DOHH2 (cell line): ENCODE results near the gene ACER3.

ENCODE experiments used
- H3F3A ChIP-seq: fragments of 200-600 bp; sonication (generic), shearing (Covaris generic); 2 replicates; pipeline ENCODE4 v1.6.0; 2016; ENCODE audit warnings: antibody characterized with exemption, mild to moderate bottlenecking; ENCODE audit not compliant: control insufficient read depth, insufficient read depth
- H3K27ac ChIP-seq: fragments of 200-600 bp; sonication (generic); 2 replicates; pipeline ENCODE4 v1.5.1; 2014; ENCODE audit warnings: low read depth, mild to moderate bottlenecking, low read length, moderate library complexity
- H3K27me3 ChIP-seq: fragments of 200-600 bp; sonication (generic); 2 replicates; pipeline ENCODE4 v1.6.1; 2014; ENCODE audit warnings: mild to moderate bottlenecking, low read length, mixed read lengths; ENCODE audit not compliant: control insufficient read depth
- H3K36me3 ChIP-seq: fragments of 200-600 bp; sonication (generic); 2 replicates; pipeline ENCODE4 v1.6.1; 2014; ENCODE audit warnings: mild to moderate bottlenecking, low read length, moderate library complexity, mixed read lengths; ENCODE audit not compliant: control insufficient read depth
- H3K4me1 ChIP-seq: fragments of 200-600 bp; sonication (generic); 2 replicates; pipeline ENCODE4 v1.6.1; 2014; ENCODE audit warnings: mild to moderate bottlenecking, low read length, mixed read lengths; ENCODE audit not compliant: control insufficient read depth
- H3K4me2 ChIP-seq: fragments of 200-600 bp; sonication (generic); 2 replicates; pipeline ENCODE4 v1.6.0; 2014; ENCODE audit warnings: mild to moderate bottlenecking, low read length, moderate library complexity
- H3K4me3 ChIP-seq: fragments of 200-600 bp; sonication (generic); 2 replicates; pipeline ENCODE4 v1.5.1; 2014; ENCODE audit warnings: mild to moderate bottlenecking, low read length, mixed read lengths
- H3K79me2 ChIP-seq: fragments of 200-600 bp; sonication (generic); 2 replicates; pipeline ENCODE4 v1.6.1; 2014; ENCODE audit warnings: mild to moderate bottlenecking, low read length, mixed read lengths; ENCODE audit not compliant: control insufficient read depth
- H3K9me2 ChIP-seq: fragments of 200-600 bp; sonication (generic); replicated peaks from 2 replicates; pipeline ENCODE4 v1.6.1; 2014; ENCODE audit warnings: mild to moderate bottlenecking, low read length, mixed read lengths; ENCODE audit not compliant: control insufficient read depth
- H3K9me3 ChIP-seq: fragments of 200-600 bp; sonication (generic); 2 replicates; pipeline ENCODE4 v1.6.1; 2014; ENCODE audit warnings: antibody characterized with exemption, low read length, mixed read lengths; ENCODE audit not compliant: control insufficient read depth, insufficient read depth
- H4K20me1 ChIP-seq: fragments of 200-600 bp; sonication (generic); 2 replicates; pipeline ENCODE4 v1.6.0; 2014; ENCODE audit warnings: low read depth, mild to moderate bottlenecking, antibody characterized with exemption, low read length, moderate library complexity; ENCODE audit not compliant: control insufficient read depth, insufficient read depth
- CTCF ChIP-seq: fragments of 200-600 bp; sonication (generic); IDR thresholded peaks from one replicate; pipeline ENCODE4 v1.5.1; 2014; ENCODE audit warnings: antibody characterized with exemption, mild to moderate bottlenecking, low read depth, low read length; ENCODE audit not compliant: poor library complexity, severe bottlenecking
- EZH2phosphoT487 ChIP-seq: fragments of 200-600 bp; sonication (generic); IDR thresholded peaks from 2 replicates; pipeline ENCODE4 v1.6.1; 2017; ENCODE audit warnings: borderline replicate concordance, mild to moderate bottlenecking, antibody characterized with exemption, low read length, moderate library complexity, mixed read lengths

ACER3 gene

GRCh38 chr11:77062924-77063323 is 202.2 kb downstream of the ACER3 start:
- Histone ChIP-seq H4K20me1 (no peaks in the 10 kb centered on the region), H3K4me1 (peaks cover 10% of the 10 kb centered on the region), H3K36me3 (no peaks in the 10 kb centered on the region), H3F3A (no peaks in the 10 kb centered on the region), H3K9me2 (no peaks in the 10 kb centered on the region), H3K4me3 (no peak overlapping the region), H3K27ac (no peak overlapping the region), H3K9me3 (no peaks in the 10 kb centered on the region; the same call in 1 of the 2 replicates), H3K79me2 (no peaks in the 10 kb centered on the region), H3K27me3 (peaks cover 24% of the 10 kb centered on the region), H3K4me2 (no peak overlapping the region)
- TF ChIP-seq EZH2phosphoT487: no peak
- TF ChIP-seq CTCF: no peak

GRCh38 chr11:77063407-77063806 is 202.7 kb downstream of the ACER3 start:
- no peaks in the 10 kb centered on the region for H3F3A ChIP-seq
- H3K79me2 ChIP-seq: no peaks in the 10 kb centered on the region
- no peak overlapping the region for H3K4me3 ChIP-seq
- H3K9me3 ChIP-seq: no peaks in the 10 kb centered on the region; the same call in 1 of the 2 replicates
- no peak overlapping the region for H3K4me2 ChIP-seq
- H3K4me1 ChIP-seq: peaks cover 10% of the 10 kb centered on the region
- H3K27me3 ChIP-seq: peaks cover 24% of the 10 kb centered on the region
- H3K27ac ChIP-seq: no peak overlapping the region
- no peaks in the 10 kb centered on the region for H3K36me3 ChIP-seq
- H4K20me1 ChIP-seq: no peaks in the 10 kb centered on the region
- TF ChIP-seq EZH2phosphoT487: no peak
- no peak for TF ChIP-seq CTCF
- no peaks in the 10 kb centered on the region for H3K9me2 ChIP-seq

- no peaks in the 10 kb centered on the region for H3K36me3 ChIP-seq
- H3K4me2 ChIP-seq: no peak overlapping the region
- peaks cover 24% of the 10 kb centered on the region for H3K27me3 ChIP-seq
- H3K9me3 ChIP-seq: no peaks in the 10 kb centered on the region; the same call in 1 of the 2 replicates
- H3K4me3 ChIP-seq: no peak overlapping the region
- H3K4me1 ChIP-seq: peaks cover 10% of the 10 kb centered on the region
- no peak overlapping the region for H3K27ac ChIP-seq
- no peaks in the 10 kb centered on the region for H3K9me2 ChIP-seq
- H3K79me2 ChIP-seq: no peaks in the 10 kb centered on the region
- no peaks in the 10 kb centered on the region for H3F3A ChIP-seq
- H4K20me1 ChIP-seq: no peaks in the 10 kb centered on the region
- TF ChIP-seq EZH2phosphoT487: no peak
- no peak for TF ChIP-seq CTCF
These were observed 203.1 kb downstream of the ACER3 start for GRCh38 chr11:77063861-77064260.
